GM10248 (cell line): ENCODE data around the gene MBTD1.

ENCODE experiments used
- CTCF ChIA-PET: fragments of 300-600 bp; sonication (Branson Sonifier 250); formaldehyde crosslinking; extraction: SDS; loops from one replicate; lab custom pipeline; 2021; ENCODE audit warnings: antibody characterized with exemption; lab: Yijun Ruan, JAX
- POLR2A ChIA-PET: fragments of 350-650 bp; sonication (Branson Sonifier 250); formaldehyde crosslinking; extraction: SDS; loops from one replicate; lab custom pipeline; 2020; ENCODE audit warnings: antibody characterized with exemption; lab: Yijun Ruan, JAX
- DNase-seq: peaks from one replicate; pipeline ENCODE4 v3.0.0; 2012; ENCODE audit errors: extremely low spot score
- TF ChIP-seq, protein P1 (sequence below): IDR thresholded peaks from 2 replicates; pipeline ENCODE4 v1.5.1; 2012; ENCODE audit warnings: mild to moderate bottlenecking, low read depth; ENCODE audit errors: extremely low read depth, missing control alignments, control extremely low read depth

The MBTD1 gene

DNA sequence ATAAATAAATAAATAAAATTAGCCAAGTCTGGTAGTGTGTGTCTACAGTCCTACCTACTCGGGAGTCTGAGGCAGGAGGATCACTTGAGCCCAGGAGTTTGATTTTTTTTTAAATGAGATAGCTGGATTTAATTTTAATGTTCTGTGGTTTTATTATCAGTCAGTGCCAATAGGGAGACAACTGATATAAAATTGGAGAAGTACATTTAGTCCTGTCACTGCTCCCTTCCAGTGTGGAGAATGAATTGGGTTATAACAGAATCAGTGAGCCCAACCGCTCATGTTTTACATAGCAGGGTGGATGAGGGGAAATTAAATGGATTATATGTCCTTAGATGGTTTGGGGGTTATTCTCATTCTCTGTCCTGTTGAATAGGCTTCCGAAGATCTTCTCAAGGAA is 100.2 kb downstream of the MBTD1 start:
- no peak for DNase-seq
- POLR2A ChIA-PET: no interaction called here
- CTCF ChIA-PET: no interaction called here
- TF ChIP-seq, protein P1, sequence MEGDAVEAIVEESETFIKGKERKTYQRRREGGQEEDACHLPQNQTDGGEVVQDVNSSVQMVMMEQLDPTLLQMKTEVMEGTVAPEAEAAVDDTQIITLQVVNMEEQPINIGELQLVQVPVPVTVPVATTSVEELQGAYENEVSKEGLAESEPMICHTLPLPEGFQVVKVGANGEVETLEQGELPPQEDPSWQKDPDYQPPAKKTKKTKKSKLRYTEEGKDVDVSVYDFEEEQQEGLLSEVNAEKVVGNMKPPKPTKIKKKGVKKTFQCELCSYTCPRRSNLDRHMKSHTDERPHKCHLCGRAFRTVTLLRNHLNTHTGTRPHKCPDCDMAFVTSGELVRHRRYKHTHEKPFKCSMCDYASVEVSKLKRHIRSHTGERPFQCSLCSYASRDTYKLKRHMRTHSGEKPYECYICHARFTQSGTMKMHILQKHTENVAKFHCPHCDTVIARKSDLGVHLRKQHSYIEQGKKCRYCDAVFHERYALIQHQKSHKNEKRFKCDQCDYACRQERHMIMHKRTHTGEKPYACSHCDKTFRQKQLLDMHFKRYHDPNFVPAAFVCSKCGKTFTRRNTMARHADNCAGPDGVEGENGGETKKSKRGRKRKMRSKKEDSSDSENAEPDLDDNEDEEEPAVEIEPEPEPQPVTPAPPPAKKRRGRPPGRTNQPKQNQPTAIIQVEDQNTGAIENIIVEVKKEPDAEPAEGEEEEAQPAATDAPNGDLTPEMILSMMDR: no peak

DNA sequence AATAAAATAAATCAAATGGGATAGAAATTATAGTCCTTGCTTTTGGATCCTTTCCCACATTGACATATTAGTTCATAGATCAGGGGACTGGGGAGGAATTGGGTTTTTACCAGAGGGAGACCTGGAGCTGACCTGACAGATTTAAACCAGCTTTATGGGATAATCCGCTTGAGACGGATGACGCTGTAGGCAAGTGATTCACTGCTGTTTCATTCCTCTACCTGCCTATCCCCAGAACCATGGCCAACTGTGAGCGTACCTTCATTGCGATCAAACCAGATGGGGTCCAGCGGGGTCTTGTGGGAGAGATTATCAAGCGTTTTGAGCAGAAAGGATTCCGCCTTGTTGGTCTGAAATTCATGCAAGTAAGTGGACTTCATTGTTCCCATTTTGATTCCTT is 104.4 kb downstream of the MBTD1 start:
- ChIA-PET POLR2A (interaction anchor here (0.8 kb wide), 1 partner anchor 10 kb away, joined by 3 read pairs; no protein-coding TSS in a partner anchor), CTCF (interaction anchor here (1.2 to 2.3 kb wide), 3 partner anchors 10 to 155 kb away, joined by 3 to 11 read pairs (median 4); partner anchors contain the start of gene NME2)
- TF ChIP-seq, protein P1: no peak
- DNase-seq: no peak

DNA sequence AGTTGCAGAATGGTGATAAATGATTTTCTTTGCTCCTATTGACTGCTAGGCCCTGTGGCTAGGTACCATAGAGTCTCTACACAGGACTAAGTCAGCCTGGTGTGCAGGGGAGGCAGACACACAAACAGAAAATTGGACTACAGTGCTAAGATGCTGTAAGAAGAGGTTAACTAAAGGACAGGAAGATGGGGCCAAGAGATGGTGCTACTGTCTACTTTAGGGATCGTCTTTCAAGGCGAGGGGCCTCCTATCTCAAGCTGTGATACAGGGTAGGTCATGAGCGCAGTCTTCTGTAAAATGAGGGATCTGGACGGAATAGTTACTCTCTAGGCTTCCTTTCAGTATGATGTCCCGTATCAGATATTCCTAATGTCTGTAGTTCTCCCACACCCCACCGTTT is 105.7 kb downstream of the MBTD1 start:
- CTCF ChIA-PET: interaction anchor here (0.9 to 2.3 kb wide), 7 partner anchors 8 to 205 kb away, joined by 3 to 57 read pairs (median 4); partner anchors contain the start of gene NME2
- TF ChIP-seq, protein P1: no peak
- DNase-seq: no peak
- POLR2A ChIA-PET: no interaction called here

DNA sequence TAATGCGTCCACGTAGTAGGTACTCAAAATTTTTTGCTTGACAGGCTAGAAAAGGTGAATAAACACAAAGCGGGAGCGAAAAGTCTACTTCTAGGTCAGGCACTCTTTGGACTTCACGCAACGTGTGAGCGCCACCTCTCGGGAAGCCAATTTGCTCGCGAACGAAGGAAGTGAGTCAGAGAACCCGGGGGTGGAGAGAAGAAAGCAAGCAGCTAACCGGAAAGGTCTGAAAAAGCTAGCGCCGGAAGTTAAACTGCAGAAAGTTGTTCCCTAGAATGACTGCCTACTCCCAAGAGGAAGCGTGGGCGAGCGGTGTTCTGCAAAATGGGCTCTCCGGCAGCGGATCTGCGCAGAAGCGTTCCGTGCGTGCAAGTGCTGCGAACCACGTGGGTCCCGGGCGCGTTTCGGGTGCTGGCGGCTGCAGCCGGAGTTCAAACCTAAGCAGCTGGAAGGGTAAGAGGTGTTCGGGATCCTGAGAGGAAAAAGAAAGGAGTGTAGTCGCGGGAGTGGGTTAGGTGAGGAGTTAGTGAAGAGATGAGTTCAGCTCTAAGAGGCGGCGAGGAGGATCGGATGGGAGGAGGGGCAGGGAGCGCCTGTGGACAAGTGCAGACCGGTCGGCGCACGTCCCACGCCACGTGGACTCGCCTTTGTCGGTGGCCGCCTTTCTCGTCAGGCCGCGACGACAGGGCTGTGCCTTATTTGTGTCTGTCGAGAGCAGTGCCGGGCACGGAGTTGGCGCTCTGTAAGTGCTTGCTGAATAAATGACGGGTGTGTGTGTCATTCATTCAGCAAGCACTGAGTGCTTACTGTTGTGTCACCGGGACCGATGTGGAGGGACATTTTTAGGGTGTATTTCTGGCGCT is 106.4 kb downstream of the MBTD1 start, which contains the start of gene NME1:
TSS of gene NME1 (plus strand) at position 350 of the 863 bp plus-strand sequence. CDS start 2,096 bp downstream, outside the sequence.
- ChIA-PET POLR2A (interaction anchor here (0.5 to 1.2 kb wide), 4 partner anchors 12 to 442 kb away, joined by 3 to 6 read pairs (median 5); partner anchors contain the start of genes SPAG9 and TOB1), CTCF (interaction anchor here (0.6 to 2.2 kb wide), 43 partner anchors 9 to 376 kb away, joined by 3 to 57 read pairs (median 4); partner anchors contain the start of genes NME2 and SPAG9)
- DNase-seq: peak; percentile 95
- TF ChIP-seq, protein P1: peak; percentile 94

DNA sequence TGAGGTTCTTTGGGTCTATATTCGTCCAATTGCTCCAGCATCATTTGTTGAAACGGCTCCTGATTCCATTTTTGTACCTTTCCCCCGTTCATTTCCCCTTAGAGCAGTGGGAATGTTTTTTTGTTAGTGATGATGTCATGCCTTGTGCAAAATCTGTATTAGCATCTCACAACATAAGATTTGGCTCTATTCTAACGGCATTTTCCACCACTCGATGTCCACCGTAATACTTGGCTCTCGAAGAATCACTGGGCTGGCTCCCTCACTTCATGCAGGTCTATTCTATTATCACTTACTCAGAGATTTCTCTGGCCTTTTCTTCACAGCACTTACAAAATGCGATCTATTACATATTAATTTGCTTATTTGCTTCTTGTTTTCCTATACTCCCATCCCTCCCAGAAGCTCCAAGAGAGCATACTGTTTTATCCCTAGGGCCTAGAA is 107.1 kb downstream of the MBTD1 start:
- ChIA-PET POLR2A (interaction anchor here (0.5 to 1.2 kb wide), 4 partner anchors 13 to 441 kb away, joined by 3 to 6 read pairs (median 5); partner anchors contain the start of genes SPAG9 and TOB1), CTCF (interaction anchor here (0.7 to 2.2 kb wide), 31 partner anchors 9 to 352 kb away, joined by 3 to 57 read pairs (median 5); partner anchors contain the start of genes NME2 and SPAG9)
- no peak for DNase-seq

More for the DNA sequence above, 107.1 kb downstream of the MBTD1 start:
- TF ChIP-seq, protein P1: no peak
